ENCODE results near the gene PSTPIP2.
A peak's percentile ranks its signal among the peaks of the same experiment; 100 is the strongest.
"Not testable (repeated sequence)": the region's sequence is repeated elsewhere in the genome, so short reads cannot be mapped to it uniquely, and the experiment has no call there.

The PSTPIP2 gene
- long read RNA-seq, donor 1, partial matches to known transcripts = 0 of 2 reads
- long read RNA-seq, donor 1, other reads (novel, unspliced or antisense) = 0 of 2 reads
- long read RNA-seq, donor 2 = 0 reads
- long read RNA-seq, donor 3 = 0 reads
- long read RNA-seq, donor 4, partial matches to known transcripts = 0 of 2 reads
- long read RNA-seq, donor 4, other reads (novel, unspliced or antisense) = 0 of 2 reads
- long read RNA-seq, donor 5, partial matches to known transcripts = 0 of 2 reads
- long read RNA-seq, donor 5, other reads (novel, unspliced or antisense) = 0 of 2 reads
- long read RNA-seq, donor 6, partial matches to known transcripts = 0 of 1 reads
- long read RNA-seq, donor 6, other reads (novel, unspliced or antisense) = 0 of 1 reads
- long read RNA-seq, donor 7 = 0 reads
- long read RNA-seq, donor 8 = 0 reads

GRCh38 chr18:46071653-46072375 lies at the start of gene PSTPIP2:
Gene PSTPIP2 (minus strand): TSS chr18:46072260. CDS start chr18:46072188, 72 bp downstream.
- peak; percentile 82 for DNase-seq

- no peak for DNase-seq
These were observed 41.7 kb upstream of the PSTPIP2 start for GRCh38 chr18:46113751-46114150.

GRCh38 chr18:46110406-46110805 lies 38.3 kb upstream of the PSTPIP2 start:
- no peak for DNase-seq

- DNase-seq = no peak
These were observed 37.3 kb upstream of the PSTPIP2 start for GRCh38 chr18:46109386-46109785.

- DNase-seq = peak; percentile 91
These were observed 32.3 kb upstream of the PSTPIP2 start, which contains the start of gene HAUS1 for GRCh38 chr18:46104128-46104911. Gene HAUS1 (plus strand): TSS chr18:46104385. CDS start chr18:46104412, 27 bp downstream.

GRCh38 chr18:46099463-46099862 lies 27.4 kb upstream of the PSTPIP2 start:
- DNase-seq = no peak

GRCh38 chr18:46098616-46098933 lies 26.5 kb upstream of the PSTPIP2 start:
- no peak for DNase-seq

- DNase-seq = peak; percentile 98
These were observed 25.9 kb upstream of the PSTPIP2 start, which contains the start of gene ATP5F1A for GRCh38 chr18:46097801-46098615. Gene ATP5F1A (minus strand): TSS chr18:46098296. CDS start chr18:46098231, 65 bp downstream.

- DNase-seq = no peak
These were observed 25.4 kb upstream of the PSTPIP2 start for GRCh38 chr18:46097431-46097800.

- no peak for DNase-seq
These were observed 24.7 kb upstream of the PSTPIP2 start for GRCh38 chr18:46096651-46097300.

GRCh38 chr18:46095532-46095931 lies 23.5 kb upstream of the PSTPIP2 start:
- DNase-seq = no peak

GRCh38 chr18:46088501-46088900 lies 16.4 kb upstream of the PSTPIP2 start:
- DNase-seq = not testable (repeated sequence)

GRCh38 chr18:46084431-46084830 lies 12.4 kb upstream of the PSTPIP2 start:
- DNase-seq = no peak

- no peak for DNase-seq
These were observed 8.1 kb upstream of the PSTPIP2 start for GRCh38 chr18:46080156-46080555.

GRCh38 chr18:46079336-46079735 lies 7.3 kb upstream of the PSTPIP2 start:
- DNase-seq = no peak

- peak; percentile 49 for DNase-seq
These were observed 1.6 kb upstream of the PSTPIP2 start for GRCh38 chr18:46073474-46074331.

- no peak for DNase-seq
These were observed 899 bp upstream of the PSTPIP2 start for GRCh38 chr18:46072959-46073358.

GRCh38 chr18:46072376-46072867 lies 362 bp upstream of the PSTPIP2 start:
- no peak for DNase-seq

GRCh38 chr18:46070815-46071652 lies 1.0 kb downstream of the PSTPIP2 start:
- DNase-seq = no peak
